HFFc6 (cell line): ENCODE results near the gene ARID5B. TPM values are rescaled to one million over a fixed set of nuclear protein-coding genes. Genes with fewer than 3 reads are reported as not detected.

Source experiments
- DNase-seq: peaks from one replicate; pipeline ENCODE4 v3.0.0-alpha.2; 2018
- H3K27ac Mint-ChIP-seq: 2 replicates; pipeline ENCODE4 v1.8.0; 2020; ENCODE audit warnings: mild to moderate bottlenecking, mixed read lengths
- H3K27me3 Mint-ChIP-seq: 2 replicates; pipeline ENCODE4 v1.8.0; 2021; ENCODE audit warnings: mild to moderate bottlenecking, moderate library complexity, mixed read lengths; ENCODE audit not compliant: insufficient read depth
- H3K36me3 Mint-ChIP-seq: 2 replicates; pipeline ENCODE4 v1.8.0; 2021; ENCODE audit warnings: low read depth, mixed read lengths
- H3K4me1 Mint-ChIP-seq: 2 replicates; pipeline ENCODE4 v1.8.0; 2020; ENCODE audit warnings: low read depth, mixed read lengths
- H3K4me3 Mint-ChIP-seq: 2 replicates; pipeline ENCODE4 v1.8.0; 2020; ENCODE audit warnings: mild to moderate bottlenecking, moderate library complexity, mixed read lengths
- H3K9me3 Mint-ChIP-seq: 2 replicates; pipeline ENCODE4 v1.8.0; 2020; ENCODE audit warnings: mild to moderate bottlenecking, mixed read lengths
- CTCF ChIP-seq: fragments of 200-600 bp; sonication (generic); IDR thresholded peaks from 2 replicates; pipeline ENCODE4 v1.5.0; 2021; ENCODE audit warnings: antibody characterized with exemption, mild to moderate bottlenecking
- total RNA-seq, 6 experiments: library from RNA; stranded (reverse); fragmentation: NEBNext Ultra II Directional; extraction: Animal tissue kit (Norgen Biotek cat#: 25700); gene quantifications; 2 replicates in 1 of 6; 3 replicates in 5 of 6; pipeline ENCODE4 v1.2.3, GENCODE V29; 2021

Gene ARID5B
- total RNA-seq, 6 experiments from 2014 or later: 102 to 142 (median 131) TPM

- Mint-ChIP-seq H3K36me3 (peaks cover 56% of the 10 kb centered on the region), H3K27me3 (peaks cover 3% of the 10 kb centered on the region), H3K4me1 (peaks cover 18% of the 10 kb centered on the region), H3K4me3 (no peak overlapping the region), H3K27ac (no peak overlapping the region), H3K9me3 (no peaks in the 10 kb centered on the region)
- no peak for DNase-seq
- no peak for TF ChIP-seq CTCF
These were observed 8.8 kb downstream of the ARID5B start for GRCh38 chr10:61910226-61910805.

DNA sequence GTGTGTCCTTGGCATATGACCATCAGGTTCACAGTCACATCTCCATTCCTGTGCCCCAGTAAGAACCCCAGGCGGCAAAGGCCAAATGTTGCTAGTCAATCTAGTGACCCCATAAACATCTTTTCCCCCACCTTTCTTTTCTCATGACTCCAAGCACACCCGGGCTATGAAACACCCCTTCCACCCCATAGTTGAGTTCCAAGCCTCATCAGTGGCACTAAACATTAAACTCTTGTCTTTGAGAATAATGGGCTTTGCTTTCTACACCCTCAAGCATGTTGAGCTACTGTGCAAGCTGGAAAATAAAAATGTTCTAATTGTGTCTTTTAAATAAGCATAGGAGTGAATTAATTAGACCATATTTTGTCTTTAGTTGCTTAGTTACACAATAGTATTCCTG is 9.4 kb downstream of the ARID5B start:
- H3K27ac Mint-ChIP-seq: no peak overlapping the region
- H3K4me3 Mint-ChIP-seq: no peak overlapping the region
- peaks cover 59% of the 10 kb centered on the region for H3K36me3 Mint-ChIP-seq

GRCh38 chr10:61911425-61911824 is 9.9 kb downstream of the ARID5B start:
- DNase-seq: no peak
- no peak for TF ChIP-seq CTCF
- peaks cover 59% of the 10 kb centered on the region for H3K36me3 Mint-ChIP-seq

More for the DNA sequence above, 9.4 kb downstream of the ARID5B start:
- H3K4me1 Mint-ChIP-seq: peaks cover 13% of the 10 kb centered on the region
- H3K9me3 Mint-ChIP-seq: no peaks in the 10 kb centered on the region
- DNase-seq: no peak
- TF ChIP-seq CTCF: no peak
- H3K27me3 Mint-ChIP-seq: peaks cover 3% of the 10 kb centered on the region

DNA sequence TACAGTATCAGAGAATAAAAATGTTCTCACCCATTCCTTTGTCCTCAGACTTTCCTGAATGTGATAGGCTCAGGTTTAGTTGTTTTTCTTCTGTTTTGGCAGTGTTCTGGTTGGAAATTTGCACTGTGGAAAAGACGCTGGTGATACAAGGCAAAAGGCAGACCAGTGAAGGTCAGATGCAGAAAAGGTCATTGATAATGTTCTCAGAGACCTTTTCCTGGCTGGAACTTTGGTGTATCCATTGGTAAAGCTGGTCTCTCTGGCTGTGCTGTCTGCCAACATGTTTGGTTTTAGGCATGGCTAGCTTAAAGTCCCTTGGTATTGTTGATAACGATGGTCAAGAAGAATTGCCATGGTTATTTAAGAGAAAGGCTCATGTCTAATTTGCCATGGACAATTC is 11.5 kb downstream of the ARID5B start:
- Mint-ChIP-seq H3K27ac (no peak overlapping the region), H3K36me3 (peaks cover 64% of the 10 kb centered on the region), H3K27me3 (peaks cover 3% of the 10 kb centered on the region), H3K9me3 (no peaks in the 10 kb centered on the region), H3K4me1 (peaks cover 19% of the 10 kb centered on the region), H3K4me3 (no peak overlapping the region)
- TF ChIP-seq CTCF: no peak
- no peak for DNase-seq

More at GRCh38 chr10:61911425-61911824, 9.9 kb downstream of the ARID5B start:
- Mint-ChIP-seq H3K27ac (no peak overlapping the region), H3K4me3 (no peak overlapping the region), H3K27me3 (peaks cover 3% of the 10 kb centered on the region), H3K4me1 (peaks cover 12% of the 10 kb centered on the region), H3K9me3 (no peaks in the 10 kb centered on the region)

GRCh38 chr10:61918140-61918539 is 16.6 kb downstream of the ARID5B start:
- H3K36me3 Mint-ChIP-seq: peaks cover 46% of the 10 kb centered on the region
- TF ChIP-seq CTCF: no peak
- H3K27ac Mint-ChIP-seq: no peak overlapping the region
- H3K4me3 Mint-ChIP-seq: no peak overlapping the region
- H3K4me1 Mint-ChIP-seq: peaks cover 44% of the 10 kb centered on the region
- no peaks in the 10 kb centered on the region for H3K27me3 Mint-ChIP-seq
- no peaks in the 10 kb centered on the region for H3K9me3 Mint-ChIP-seq
- DNase-seq: no peak
